Panc1 (cell line): ENCODE results near the gene PPP1R15B. TPM values are rescaled to one million over a fixed set of nuclear protein-coding genes. Genes with fewer than 3 reads are reported as not detected.

ENCODE experiments used
- ATAC-seq: fragments of 200-7000 bp; cut with Tn5 transposase; 2 replicates; pipeline ENCODE4 v1.9.1; 2020; ENCODE audit warnings: mild to moderate bottlenecking, moderate library complexity
- BruUV-seq: library from RNA; stranded (reverse); fragments of 400-500 nt; replicated peaks from 2 replicates; lab custom pipeline; 2021; lab: Mats Ljungman, UMichigan
- CTCF ChIA-PET: fragments of 300-600 bp; sonication (Branson Sonifier 250); formaldehyde crosslinking; loops from one replicate; lab custom pipeline; 2022; ENCODE audit warnings: antibody characterized with exemption; lab: Charles Lee
- POLR2A ChIA-PET: fragments of 300-600 bp; sonication (Branson Sonifier 250); formaldehyde crosslinking; loops from one replicate; lab custom pipeline; 2022; ENCODE audit warnings: antibody characterized with exemption; lab: Charles Lee
- DNase-seq: peaks from one replicate; pipeline ENCODE4 v3.0.0-alpha.2; 2010; ENCODE audit warnings: low read depth, low spot score
- H3K27ac ChIP-seq: 2 replicates; pipeline ENCODE4 v1.5.1; 2011; ENCODE audit warnings: mild to moderate bottlenecking, low read length, inconsistent platforms
- H3K27me3 ChIP-seq: fragments of 200-500 bp; sonication (Bioruptor generic); 2 replicates; pipeline ENCODE4 v1.6.0; 2014; ENCODE audit warnings: low read length, inconsistent platforms; ENCODE audit not compliant: control insufficient read depth, insufficient read depth
- H3K36me3 ChIP-seq: fragments of 200-500 bp; sonication (Bioruptor generic); 2 replicates; pipeline ENCODE4 v1.5.1; 2014; ENCODE audit warnings: inconsistent platforms, mild to moderate bottlenecking, low read length, moderate library complexity; ENCODE audit not compliant: control insufficient read depth, insufficient read depth
- H3K4me1 ChIP-seq: 2 replicates; pipeline ENCODE4 v1.5.1; 2011; ENCODE audit warnings: inconsistent platforms, mild to moderate bottlenecking, low read length, moderate library complexity; ENCODE audit not compliant: control insufficient read depth, insufficient read depth
- H3K4me3 ChIP-seq, 2 experiments: 2 replicates each; pipeline ENCODE4 v1.5.1; 2011 to 2012; ENCODE audit warnings: low read depth in 2 of 2, low read length in 2 of 2, mild to moderate bottlenecking in 2 of 2, inconsistent platforms in 1 of 2, moderate library complexity in 1 of 2
- H3K9me3 ChIP-seq: fragments of 200-500 bp; sonication (Bioruptor generic); 2 replicates; pipeline ENCODE4 v1.5.1; 2014; ENCODE audit warnings: low read depth, mild to moderate bottlenecking, inconsistent platforms, low read length, moderate library complexity; ENCODE audit not compliant: control insufficient read depth, insufficient read depth
- CTCF ChIP-seq: fragments of 450-650 bp; IDR thresholded peaks from 2 replicates; pipeline ENCODE4 v1.5.1; 2017; ENCODE audit warnings: mild to moderate bottlenecking
- POLR2AphosphoS5 ChIP-seq: IDR thresholded peaks from 2 replicates; pipeline ENCODE4 v1.6.1; 2012; ENCODE audit warnings: mild to moderate bottlenecking, low read depth, low read length, moderate library complexity
- REST ChIP-seq, 2 experiments: IDR thresholded peaks; 2 replicates each; pipeline ENCODE4 v1.6.1; 2011 to 2012; ENCODE audit warnings: low read depth in 2 of 2, control low read depth in 1 of 2, low read length in 1 of 2, mild to moderate bottlenecking in 1 of 2, moderate library complexity in 1 of 2; ENCODE audit not compliant: insufficient read depth in 1 of 2
- SIN3A ChIP-seq: IDR thresholded peaks from 2 replicates; pipeline ENCODE4 v1.6.1; 2012; ENCODE audit warnings: low read depth, mild to moderate bottlenecking, low read length, moderate library complexity, borderline replicate concordance; ENCODE audit not compliant: insufficient read depth
- TCF7L2 ChIP-seq: IDR thresholded peaks from 2 replicates; pipeline ENCODE4 v1.6.1; 2011; ENCODE audit warnings: mild to moderate bottlenecking, low read depth, low read length, inconsistent platforms
- in situ Hi-C: cut with HindIII; loops from 2 replicates; pipeline ENCODE4 v1.10.0; 2016; ENCODE audit warnings: low sequenced_read_pairs, low pct_unique_long_range_greater_than_20kb
- intact Hi-C: fragments of 100-400 bp; cut with micrococcal nuclease; formaldehyde crosslinking; loops from one replicate; pipeline ENCODE4 v1.10.0; 2022; ENCODE audit not compliant: unreplicated experiment
- total RNA-seq: library from RNA; stranded (reverse); gene quantifications from one replicate; pipeline ENCODE4 v1.2.1, GENCODE V29; 2021; ENCODE audit not compliant: unreplicated experiment

The PPP1R15B gene
- total RNA-seq, 1 experiment from 2014 or later: 51.1 TPM

- ATAC-seq: peak; percentile 44
- BruUV-seq: TSS peak; percentile 55
- intact Hi-C loops (no loop called here), in situ Hi-C loops (no loop called here)
- Histone ChIP-seq H3K36me3 (peaks cover 18% of the 10 kb centered on the region), H3K27me3 (no peaks in the 10 kb centered on the region), H3K27ac (peak overlapping the region; percentile 95), H3K9me3 (no peaks in the 10 kb centered on the region), H3K4me1 (peaks cover 27% of the 10 kb centered on the region), H3K4me3 (peak overlapping the region; percentile 82 to 99)
- CTCF ChIA-PET: no interaction called here
- no peak for TF ChIP-seq CTCF
- TF ChIP-seq SIN3A: 0 out of 2 replicates have a peak, but pooled peaks have one; percentile 33
- DNase-seq: no peak
- POLR2A ChIA-PET: no interaction called here
Observed at GRCh38 chr1:204410688-204411450, 748 bp downstream of the PPP1R15B start.

- ChIA-PET CTCF (no interaction called here), POLR2A (no interaction called here)
- ATAC-seq (no peak), DNase-seq (no peak)
- BruUV-seq: no TSS peak
- Histone ChIP-seq H3K4me1 (peaks cover 33% of the 10 kb centered on the region), H3K9me3 (no peaks in the 10 kb centered on the region), H3K27me3 (no peaks in the 10 kb centered on the region), H3K4me3 (peak overlapping the region; percentile 82 to 99), H3K36me3 (peaks cover 26% of the 10 kb centered on the region), H3K27ac (peak overlapping the region; percentile 95)
- in situ Hi-C loops (no loop called here), intact Hi-C loops (no loop called here)
- no peak for TF ChIP-seq REST (IDR thresholded peaks at IDR 0.05; ENCODE audit: insufficient read depth in 1 of 2, low read depth in 2 of 2, low read length in 1 of 2)
- no peak for TF ChIP-seq POLR2AphosphoS5
- no peak for TF ChIP-seq SIN3A
- no peak for TF ChIP-seq TCF7L2
- no peak for TF ChIP-seq CTCF
Observed at GRCh38 chr1:204409836-204410687, 1.6 kb downstream of the PPP1R15B start.
